Caco-2 (cell line): ENCODE data around the gene MRPL41. TPM values are rescaled to one million over a fixed set of nuclear protein-coding genes. Genes with fewer than 3 reads are reported as not detected.

ENCODE experiments used
- BruUV-seq: library from RNA; stranded (reverse); fragments of 400-500 nt; replicated peaks from 2 replicates; lab custom pipeline; 2021; lab: Mats Ljungman, UMichigan
- CTCF ChIA-PET: fragments of 300-600 bp; sonication (Branson Sonifier 250); formaldehyde crosslinking; loops from one replicate; lab custom pipeline; 2022; ENCODE audit warnings: antibody characterized with exemption; lab: Charles Lee
- POLR2A ChIA-PET: fragments of 300-600 bp; sonication (Branson Sonifier 250); formaldehyde crosslinking; loops from one replicate; lab custom pipeline; 2022; ENCODE audit warnings: antibody characterized with exemption; lab: Charles Lee
- DNase-seq, 2 experiments: peaks; one replicate each; pipeline versions ENCODE4 v3.0.0 to v3.0.0-alpha.2; 2020 to 2022
- H3K27me3 ChIP-seq: replicated peaks from 2 replicates; pipeline ENCODE4 v1.6.0; 2011; ENCODE audit warnings: low read length; ENCODE audit not compliant: control insufficient read depth, insufficient read depth
- H3K36me3 ChIP-seq: 2 replicates; pipeline ENCODE4 v1.5.1; 2011; ENCODE audit warnings: low read length; ENCODE audit not compliant: control insufficient read depth, insufficient read depth
- H3K4me1 ChIP-seq: fragments of 250-450 bp; sonication (Bioruptor Pico); 2 replicates; pipeline ENCODE4 v1.5.1; 2020; ENCODE audit warnings: mild to moderate bottlenecking
- H3K4me3 ChIP-seq: 2 replicates; pipeline ENCODE4 v1.5.1; 2011; ENCODE audit warnings: low read depth, mild to moderate bottlenecking, control low read depth, low read length
- H3K9me3 ChIP-seq: fragments of 250-450 bp; sonication (Bioruptor Pico); 2 replicates; pipeline ENCODE4 v1.5.1; 2020; ENCODE audit warnings: mild to moderate bottlenecking, moderate library complexity
- H3K27ac Mint-ChIP-seq: one replicate; pipeline ENCODE4 v1.8.0; 2022; ENCODE audit warnings: mixed read lengths; ENCODE audit not compliant: unreplicated experiment
- H3K27me3 Mint-ChIP-seq: one replicate; pipeline ENCODE4 v1.8.0; 2022; ENCODE audit warnings: mixed read lengths; ENCODE audit not compliant: insufficient read depth, unreplicated experiment
- H3K36me3 Mint-ChIP-seq: one replicate; pipeline ENCODE4 v1.8.0; 2022; ENCODE audit warnings: mild to moderate bottlenecking, mixed read lengths; ENCODE audit not compliant: insufficient read depth, unreplicated experiment
- H3K4me1 Mint-ChIP-seq: one replicate; pipeline ENCODE4 v1.8.0; 2022; ENCODE audit warnings: low read depth, mixed read lengths; ENCODE audit not compliant: unreplicated experiment
- H3K4me3 Mint-ChIP-seq: one replicate; pipeline ENCODE4 v1.8.0; 2022; ENCODE audit warnings: mild to moderate bottlenecking, moderate library complexity, mixed read lengths; ENCODE audit not compliant: unreplicated experiment
- H3K9me3 Mint-ChIP-seq: one replicate; pipeline ENCODE4 v1.8.0; 2022; ENCODE audit warnings: mixed read lengths; ENCODE audit not compliant: unreplicated experiment
- intact Hi-C: fragments of 100-400 bp; cut with micrococcal nuclease; formaldehyde crosslinking; loops from one replicate; pipeline ENCODE4 v1.10.0; 2022; ENCODE audit not compliant: unreplicated experiment
- total RNA-seq: library from RNA; stranded (reverse); gene quantifications from 2 replicates; pipeline ENCODE4 v1.2.3, GENCODE V29; 2022
- TF ChIP-seq, protein P1 (sequence below), 2 experiments: fragments of 200-600 bp in 1 of 2; IDR thresholded peaks; 1 replicate in 1 of 2; 2 replicates in 1 of 2; pipeline versions ENCODE4 v1.5.1 to v1.8.0; 2011 to 2022; ENCODE audit warnings: antibody characterized with exemption in 1 of 2, control low read depth in 1 of 2, inconsistent platforms in 1 of 2, low read depth in 1 of 2, low read length in 1 of 2, mild to moderate bottlenecking in 1 of 2, moderate library complexity in 1 of 2; ENCODE audit not compliant: insufficient read depth in 1 of 2, severe bottlenecking in 1 of 2, unreplicated experiment in 1 of 2

MRPL41 gene
- total RNA-seq, 1 experiment from 2014 or later: 44.2 TPM

DNA sequence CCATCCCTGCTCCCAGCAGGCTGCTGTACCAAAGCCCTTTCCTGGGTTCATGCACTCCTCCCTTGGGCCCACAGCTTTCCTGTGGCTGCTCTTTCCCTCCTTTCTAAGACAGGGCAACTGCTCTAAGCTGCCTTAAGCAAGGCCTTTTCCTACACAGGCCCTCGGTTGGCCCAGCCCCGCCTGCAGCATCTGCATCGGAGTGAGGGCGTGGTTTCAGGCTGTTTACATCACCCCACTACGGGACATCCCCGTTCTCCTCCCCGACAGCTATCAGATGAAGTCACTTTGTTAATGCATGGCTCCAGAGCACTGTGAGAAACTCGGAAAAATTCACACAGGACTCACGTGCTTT, 23.7 kb downstream of the MRPL41 start:
- Mint-ChIP-seq H3K4me1 (no peaks in the 10 kb centered on the region), H3K27ac (peak overlapping the region; percentile 24), H3K36me3 (peaks cover 82% of the 10 kb centered on the region), H3K27me3 (no peaks in the 10 kb centered on the region), H3K9me3 (no peaks in the 10 kb centered on the region), H3K4me3 (no peak overlapping the region)
- CTCF ChIA-PET: no interaction called here
- TF ChIP-seq, protein P1, sequence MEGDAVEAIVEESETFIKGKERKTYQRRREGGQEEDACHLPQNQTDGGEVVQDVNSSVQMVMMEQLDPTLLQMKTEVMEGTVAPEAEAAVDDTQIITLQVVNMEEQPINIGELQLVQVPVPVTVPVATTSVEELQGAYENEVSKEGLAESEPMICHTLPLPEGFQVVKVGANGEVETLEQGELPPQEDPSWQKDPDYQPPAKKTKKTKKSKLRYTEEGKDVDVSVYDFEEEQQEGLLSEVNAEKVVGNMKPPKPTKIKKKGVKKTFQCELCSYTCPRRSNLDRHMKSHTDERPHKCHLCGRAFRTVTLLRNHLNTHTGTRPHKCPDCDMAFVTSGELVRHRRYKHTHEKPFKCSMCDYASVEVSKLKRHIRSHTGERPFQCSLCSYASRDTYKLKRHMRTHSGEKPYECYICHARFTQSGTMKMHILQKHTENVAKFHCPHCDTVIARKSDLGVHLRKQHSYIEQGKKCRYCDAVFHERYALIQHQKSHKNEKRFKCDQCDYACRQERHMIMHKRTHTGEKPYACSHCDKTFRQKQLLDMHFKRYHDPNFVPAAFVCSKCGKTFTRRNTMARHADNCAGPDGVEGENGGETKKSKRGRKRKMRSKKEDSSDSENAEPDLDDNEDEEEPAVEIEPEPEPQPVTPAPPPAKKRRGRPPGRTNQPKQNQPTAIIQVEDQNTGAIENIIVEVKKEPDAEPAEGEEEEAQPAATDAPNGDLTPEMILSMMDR (IDR thresholded peaks at IDR 0.05; ENCODE audit: insufficient read depth in 1 of 2, low read depth in 1 of 2, low read length in 1 of 2, severe bottlenecking in 1 of 2, unreplicated experiment in 1 of 2): no peak
- DNase-seq: no peak
- H3K4me1 ChIP-seq: peaks cover 13% of the 10 kb centered on the region
- intact Hi-C loops: no loop called here
- H3K9me3 ChIP-seq: no peaks in the 10 kb centered on the region
- no peaks in the 10 kb centered on the region; the same call in 1 of the 2 replicates for H3K36me3 ChIP-seq
- H3K27me3 ChIP-seq: no peaks in the 10 kb centered on the region
- no peak overlapping the region for H3K4me3 ChIP-seq
- POLR2A ChIA-PET: no interaction called here
- BruUV-seq: no TSS peak

DNA sequence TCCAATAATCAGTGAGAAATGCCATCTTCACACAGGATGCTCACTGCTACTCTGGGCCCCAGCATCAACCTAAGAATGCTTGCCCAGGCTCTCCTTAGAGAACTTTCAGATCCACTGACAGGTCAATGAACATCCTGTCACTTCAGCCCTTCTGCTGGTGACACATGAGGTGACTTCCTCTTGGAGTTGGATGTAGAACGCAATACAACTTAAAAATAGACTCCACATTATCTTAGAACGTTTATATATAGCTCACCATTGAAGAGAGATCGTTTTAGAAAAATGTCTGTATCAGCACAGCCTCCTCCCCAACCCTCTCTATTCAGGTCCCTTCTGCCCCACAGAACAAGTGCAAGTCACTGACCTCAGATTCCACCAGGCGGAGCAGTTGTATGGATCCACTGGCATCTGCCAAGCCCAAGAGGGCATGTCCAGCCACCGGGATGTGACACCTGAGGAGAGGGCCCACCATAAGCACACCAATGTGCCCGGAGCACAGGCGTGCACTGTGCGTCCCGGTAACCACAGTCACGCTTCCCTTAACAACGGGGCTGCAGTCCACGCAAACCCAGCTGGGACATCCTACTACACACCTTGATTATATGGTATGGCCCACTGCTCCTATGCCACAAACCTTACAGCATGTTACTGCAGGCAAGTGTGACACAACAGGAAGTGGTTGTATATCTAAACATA, 24.2 kb downstream of the MRPL41 start:
- TF ChIP-seq, protein P1 (IDR thresholded peaks at IDR 0.05; ENCODE audit: insufficient read depth in 1 of 2, low read depth in 1 of 2, low read length in 1 of 2, severe bottlenecking in 1 of 2, unreplicated experiment in 1 of 2): no peak
- H3K4me1 ChIP-seq: peaks cover 13% of the 10 kb centered on the region
- H3K9me3 ChIP-seq: no peaks in the 10 kb centered on the region
- Mint-ChIP-seq H3K27me3 (no peaks in the 10 kb centered on the region), H3K4me3 (no peak overlapping the region), H3K27ac (peak overlapping the region; percentile 24), H3K4me1 (no peaks in the 10 kb centered on the region), H3K9me3 (no peaks in the 10 kb centered on the region), H3K36me3 (peaks cover 77% of the 10 kb centered on the region)
- H3K4me3 ChIP-seq: no peak overlapping the region
- no TSS peak for BruUV-seq
- no peaks in the 10 kb centered on the region; the same call in 1 of the 2 replicates for H3K36me3 ChIP-seq
- ChIA-PET CTCF (no interaction called here), POLR2A (no interaction called here)
- DNase-seq: no peak
- intact Hi-C loops: no loop called here
- no peaks in the 10 kb centered on the region for H3K27me3 ChIP-seq

DNA sequence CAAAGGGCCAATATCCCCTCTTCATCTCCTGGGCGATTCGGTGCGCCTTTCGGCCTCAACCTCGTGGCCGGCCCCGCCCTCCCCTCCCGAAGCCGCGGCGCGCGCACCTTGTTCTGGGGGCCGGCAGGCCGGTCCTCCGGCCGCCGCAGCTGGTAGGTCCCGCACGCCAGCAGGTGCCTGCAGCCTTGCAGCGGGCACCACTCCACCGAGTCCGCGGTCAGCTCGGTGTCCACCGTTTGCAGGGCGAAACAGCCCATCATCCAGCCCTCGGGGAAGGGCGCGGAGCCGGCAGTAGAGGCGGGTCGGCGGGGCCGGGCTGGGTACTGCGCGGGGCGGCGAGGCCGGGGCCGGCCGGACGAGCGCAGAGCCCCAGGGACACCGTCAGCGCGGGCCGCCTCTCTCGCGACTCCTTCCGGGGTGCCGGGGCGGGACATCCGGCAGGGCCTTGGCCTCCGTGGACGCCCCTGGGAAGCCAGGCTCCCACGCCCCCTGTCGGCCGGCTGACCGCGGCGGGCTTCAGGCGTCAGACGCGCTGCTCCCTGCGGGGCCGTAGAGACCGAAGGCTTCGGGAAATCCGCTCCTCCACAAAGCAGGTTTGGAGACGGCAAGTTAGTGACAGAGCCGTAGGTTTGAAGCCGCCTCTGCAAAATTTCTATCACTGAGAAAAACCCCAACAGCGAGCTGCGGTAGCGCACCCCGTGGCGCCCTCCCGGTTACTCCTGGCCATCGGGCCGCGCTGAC, 27.0 kb downstream of the MRPL41 start, which contains the start of gene DPH7:
TSS of gene DPH7 (minus strand) at position 408 of the 741 bp plus-strand sequence. CDS start at position 260, 148 bp downstream.
- Mint-ChIP-seq H3K36me3 (peaks cover 77% of the 10 kb centered on the region), H3K4me3 (peak within 1 kb of the TSS; percentile 83), H3K27me3 (no peaks in the 10 kb centered on the region), H3K9me3 (no peaks in the 10 kb centered on the region), H3K27ac (peak within 1 kb of the TSS; percentile 66), H3K4me1 (no peaks in the 10 kb centered on the region)
- Histone ChIP-seq H3K36me3 (no peaks in the 10 kb centered on the region; the same call in 1 of the 2 replicates), H3K4me3 (peak within 1 kb of the TSS; percentile 96), H3K9me3 (no peaks in the 10 kb centered on the region), H3K27me3 (no peaks in the 10 kb centered on the region), H3K4me1 (peaks cover 13% of the 10 kb centered on the region)
- BruUV-seq: no TSS peak
- TF ChIP-seq, protein P1 (IDR thresholded peaks at IDR 0.05; ENCODE audit: insufficient read depth in 1 of 2, low read depth in 1 of 2, low read length in 1 of 2, severe bottlenecking in 1 of 2, unreplicated experiment in 1 of 2): peak; percentile 90 to 94
- intact Hi-C loops: loop anchor here (1.0 kb wide), 1 partner anchor 44 kb away; no protein-coding TSS in a partner anchor
- CTCF ChIA-PET: interaction anchor here (0.9 to 3.6 kb wide), 4 partner anchors 12 to 44 kb away, joined by 3 to 13 read pairs (median 4); partner anchors contain the start of genes EHMT1 and MRPL41
- peak; percentile 94 to 98 for DNase-seq
- POLR2A ChIA-PET: interaction anchor here (0.6 kb wide), 1 partner anchor 169 kb away, joined by 3 read pairs; no protein-coding TSS in a partner anchor
